GM21390 (cell line): Measurements from ENCODE around the gene KIAA0040.
A peak's percentile ranks its signal among the peaks of the same experiment; 100 is the strongest.

ENCODE experiments used
- ATAC-seq: cut with Tn5 transposase; IDR thresholded peaks from one replicate; pipeline ENCODE4 v1.9.1; 2021; ENCODE audit not compliant: unreplicated experiment

KIAA0040 gene

DNA sequence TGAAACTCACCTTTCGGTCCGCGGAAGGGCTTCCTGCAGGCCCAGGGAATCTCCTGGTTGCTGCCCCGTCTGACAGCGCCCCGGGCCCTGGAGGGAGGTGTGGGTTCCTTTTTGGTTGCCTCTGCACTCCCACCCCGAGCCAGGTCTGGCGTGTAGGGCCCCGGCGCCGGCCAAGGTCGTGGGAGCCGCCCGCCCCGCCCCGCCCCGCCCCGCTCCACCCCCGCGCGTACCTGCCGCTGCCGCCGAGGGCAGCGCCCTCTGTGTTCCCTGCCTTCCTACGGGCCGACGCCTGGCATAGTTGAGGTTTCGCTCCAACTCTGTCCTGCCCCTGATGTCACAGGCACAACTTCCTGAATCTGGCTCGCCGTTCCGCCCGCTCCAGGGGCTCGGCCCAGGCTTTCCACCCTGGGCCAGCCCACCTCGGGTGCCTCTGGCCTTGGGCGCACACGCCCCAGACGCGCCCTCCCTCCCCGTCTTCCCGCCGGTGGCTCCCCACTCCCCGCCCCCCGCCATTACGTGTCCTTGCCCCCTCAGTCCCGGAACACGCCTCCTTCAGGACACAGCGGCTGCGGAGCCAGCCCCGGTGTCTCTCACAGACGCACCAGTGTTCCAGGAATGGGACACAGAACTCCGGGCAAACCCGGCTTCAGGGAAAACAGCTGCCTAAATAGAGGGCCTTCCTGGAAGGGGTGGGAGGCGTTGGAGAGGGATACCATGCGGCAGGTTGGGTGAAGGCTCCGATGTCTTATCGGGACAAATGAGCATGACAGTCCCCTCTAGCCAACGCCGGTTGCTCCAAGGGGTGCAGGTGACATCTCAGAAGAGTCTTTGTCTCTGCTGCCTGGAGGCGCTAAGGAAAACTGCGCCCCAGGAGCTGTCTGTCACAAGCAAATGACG, at the start of gene KIAA0040:
Gene KIAA0040, minus strand, starts transcription at position 147 of the 897 bp plus-strand sequence. CDS start 31,763 bp downstream, outside the sequence.
- peak; percentile 43 for ATAC-seq

DNA sequence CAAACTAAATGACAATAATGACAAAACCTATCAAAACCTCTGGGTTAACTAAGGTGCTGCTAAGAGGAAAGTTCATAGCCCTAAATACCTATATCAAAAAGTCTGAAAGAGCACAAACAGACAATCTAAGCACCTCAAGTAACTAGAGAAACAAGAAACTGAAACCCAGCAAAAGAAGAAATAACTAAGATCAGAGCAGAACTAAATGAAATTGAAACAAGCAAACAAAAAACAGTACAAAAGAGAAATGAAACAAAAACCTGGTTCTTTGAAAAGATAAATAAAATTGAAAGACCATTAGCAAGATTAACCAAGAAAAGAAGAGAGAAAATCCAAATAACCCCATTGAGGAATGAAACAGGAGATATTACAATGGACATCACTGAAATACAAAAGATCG, 44.8 kb upstream of the KIAA0040 start:
- peak; percentile 97 for ATAC-seq

DNA sequence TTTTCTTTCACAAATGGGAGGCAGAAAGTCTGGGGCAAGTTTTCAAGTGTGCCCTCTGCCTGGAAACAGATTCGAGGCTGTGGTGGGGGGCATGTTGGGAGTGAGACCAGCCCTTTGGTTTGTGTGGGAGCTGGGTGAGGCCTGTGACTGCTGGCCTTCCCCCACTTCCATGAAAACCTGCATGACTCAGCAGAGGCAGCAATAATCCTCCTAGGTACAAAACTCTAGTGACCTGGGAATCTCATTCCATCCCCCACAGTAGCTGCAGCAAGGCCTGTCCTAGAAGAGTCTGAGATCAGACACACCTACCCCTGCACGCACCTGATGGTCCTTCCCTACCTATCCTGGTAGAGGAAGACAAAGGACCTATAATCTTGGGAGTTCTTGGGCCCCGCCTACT, 42.1 kb upstream of the KIAA0040 start:
- no peak for ATAC-seq

DNA sequence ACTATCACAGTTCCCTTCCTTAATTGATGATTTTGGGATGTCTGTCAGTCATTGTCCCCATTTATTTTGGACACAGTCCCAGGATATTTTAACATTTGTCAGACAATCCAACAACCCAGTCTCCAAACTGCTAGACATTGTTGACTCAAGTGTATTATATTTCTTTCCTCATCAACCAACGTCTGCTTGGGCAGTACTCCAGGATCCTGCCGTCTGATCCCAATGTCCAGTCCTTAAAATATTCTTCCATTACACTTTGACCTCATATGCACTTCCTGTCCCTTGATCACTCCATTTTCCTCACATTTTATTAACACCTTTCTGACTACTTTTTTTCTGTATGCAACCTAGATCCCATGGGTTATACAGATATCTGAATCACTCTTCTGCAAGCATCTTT, 39.8 kb upstream of the KIAA0040 start:
- ATAC-seq, result no peak

DNA sequence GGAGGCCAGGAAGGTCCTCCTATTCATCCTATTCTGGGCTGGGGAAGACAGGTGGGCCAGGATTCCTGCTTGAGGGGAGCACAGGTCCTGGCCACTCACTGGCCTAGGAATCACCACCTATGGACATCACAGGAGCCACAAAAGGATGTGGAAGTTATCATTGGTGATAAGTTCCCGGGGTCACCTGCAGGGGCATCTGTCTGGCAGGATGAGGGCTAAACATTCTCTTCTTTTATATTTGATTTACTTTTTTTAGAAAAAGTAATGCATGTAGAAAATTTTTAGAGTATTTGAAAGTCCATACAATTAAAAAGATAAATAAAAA, 33.2 kb upstream of the KIAA0040 start:
- peak; percentile 4 for ATAC-seq

DNA sequence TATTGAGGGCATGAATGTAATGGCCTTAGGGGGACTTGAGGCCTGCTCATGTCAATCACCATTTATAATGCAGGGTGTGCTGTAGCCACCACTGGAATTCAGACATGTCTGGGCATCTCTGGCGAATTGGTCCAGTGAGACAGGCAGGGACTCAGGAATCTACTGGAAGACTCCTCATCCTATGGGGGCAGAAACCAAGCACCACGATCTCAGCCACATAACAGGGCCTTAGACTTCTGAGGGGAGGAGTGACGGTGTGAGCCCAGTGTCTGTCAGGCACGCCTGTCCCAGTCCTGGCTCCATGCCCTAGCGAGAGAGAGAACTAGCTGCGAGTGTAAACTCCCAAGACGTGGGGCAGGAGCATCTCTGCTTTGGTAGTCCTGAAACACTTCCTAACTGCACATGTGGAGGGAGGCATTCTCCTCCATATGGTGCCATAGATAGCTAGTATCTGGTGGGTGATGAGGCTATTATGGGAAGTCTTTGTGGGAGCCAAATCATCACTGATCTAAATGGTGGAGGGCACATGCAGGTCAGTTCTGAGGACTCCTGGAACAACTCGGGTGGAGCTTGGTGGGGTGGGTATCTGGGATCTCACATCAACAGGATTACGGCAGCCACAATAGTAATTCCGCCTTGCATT, 29.8 kb upstream of the KIAA0040 start:
- ATAC-seq, result no peak

DNA sequence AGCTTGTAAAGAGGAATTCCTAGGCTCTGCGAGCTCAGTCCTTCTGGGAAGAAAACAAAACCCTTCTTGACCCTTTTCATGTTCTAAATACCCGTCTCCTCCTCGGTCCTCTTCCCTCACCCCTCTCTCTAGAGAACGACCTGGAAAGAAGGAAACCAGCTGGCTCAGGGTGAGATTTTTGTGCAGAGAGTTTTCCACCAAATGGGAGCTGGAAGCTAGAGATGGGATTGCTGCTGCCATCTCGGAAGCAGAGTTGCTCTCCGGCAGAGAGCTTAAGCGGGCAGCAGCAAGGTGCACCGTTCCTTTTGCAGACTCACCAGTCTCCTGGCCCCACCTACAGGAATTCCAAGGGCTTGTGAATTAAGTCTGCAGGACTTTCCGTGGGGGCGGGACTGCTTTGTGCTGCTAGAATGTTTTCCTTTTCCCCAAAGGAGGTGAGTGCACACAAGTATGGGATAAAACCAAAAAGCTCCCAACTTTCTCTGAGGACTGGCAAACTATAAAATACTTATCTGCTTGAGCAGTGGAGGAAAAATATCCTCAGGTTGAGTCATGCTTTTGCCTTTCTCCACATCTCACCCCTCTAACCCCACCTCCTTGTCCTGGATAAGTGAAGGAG, 29.1 kb upstream of the KIAA0040 start:
- no peak for ATAC-seq

DNA sequence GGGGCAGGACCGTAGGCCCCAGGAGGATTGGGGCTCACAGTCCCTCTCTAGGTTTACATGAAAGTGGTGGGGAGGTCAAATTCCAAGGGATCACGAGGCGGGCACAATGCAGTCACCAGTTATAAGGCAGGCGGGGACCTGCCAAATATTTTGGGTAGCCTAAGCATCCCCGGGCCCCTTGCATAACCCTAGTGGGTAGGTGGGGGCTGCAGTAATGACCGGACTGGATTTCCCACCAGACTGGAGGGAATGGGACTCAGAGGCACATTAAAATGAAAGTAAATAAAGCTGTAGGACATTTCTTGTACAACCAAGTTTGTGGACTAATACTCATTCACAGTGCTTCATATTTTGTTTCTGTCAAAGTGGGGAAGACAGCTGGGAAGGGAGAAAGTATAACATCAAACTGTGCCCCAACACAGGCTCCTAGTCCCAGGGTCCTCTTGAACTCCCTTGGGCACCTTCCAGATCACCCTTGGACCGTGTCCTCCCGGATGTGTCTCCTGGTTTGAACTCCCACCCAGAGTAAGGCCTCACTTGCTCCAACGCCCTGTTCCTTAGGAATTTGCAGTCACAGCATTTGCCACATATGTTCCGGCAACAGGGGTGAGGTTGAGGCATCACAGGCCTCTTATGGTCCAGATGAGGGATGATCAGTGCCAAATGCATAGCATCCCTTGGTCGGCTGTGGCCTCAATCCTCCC, 28.4 kb upstream of the KIAA0040 start:
- ATAC-seq, result no peak

DNA sequence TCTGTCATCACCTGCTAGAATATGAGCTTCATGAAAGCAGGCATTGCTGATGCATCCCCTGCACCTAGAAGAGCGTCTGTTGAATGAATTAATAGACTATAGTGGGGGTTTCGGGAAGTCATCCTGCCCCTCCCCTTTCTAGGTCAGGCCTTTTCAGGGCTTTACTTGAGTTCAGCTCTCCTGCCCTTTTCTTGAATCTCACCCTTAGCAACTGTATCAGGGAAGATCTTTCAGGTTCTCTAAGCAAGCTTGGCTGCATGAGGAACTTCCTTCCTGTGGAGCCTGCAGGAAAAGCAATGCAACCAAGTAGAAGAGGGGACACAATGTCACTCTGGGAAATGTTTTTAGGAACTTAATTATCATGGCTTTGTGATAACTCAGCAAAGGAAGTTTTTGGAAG, 27.2 kb upstream of the KIAA0040 start:
- ATAC-seq, result no peak

DNA sequence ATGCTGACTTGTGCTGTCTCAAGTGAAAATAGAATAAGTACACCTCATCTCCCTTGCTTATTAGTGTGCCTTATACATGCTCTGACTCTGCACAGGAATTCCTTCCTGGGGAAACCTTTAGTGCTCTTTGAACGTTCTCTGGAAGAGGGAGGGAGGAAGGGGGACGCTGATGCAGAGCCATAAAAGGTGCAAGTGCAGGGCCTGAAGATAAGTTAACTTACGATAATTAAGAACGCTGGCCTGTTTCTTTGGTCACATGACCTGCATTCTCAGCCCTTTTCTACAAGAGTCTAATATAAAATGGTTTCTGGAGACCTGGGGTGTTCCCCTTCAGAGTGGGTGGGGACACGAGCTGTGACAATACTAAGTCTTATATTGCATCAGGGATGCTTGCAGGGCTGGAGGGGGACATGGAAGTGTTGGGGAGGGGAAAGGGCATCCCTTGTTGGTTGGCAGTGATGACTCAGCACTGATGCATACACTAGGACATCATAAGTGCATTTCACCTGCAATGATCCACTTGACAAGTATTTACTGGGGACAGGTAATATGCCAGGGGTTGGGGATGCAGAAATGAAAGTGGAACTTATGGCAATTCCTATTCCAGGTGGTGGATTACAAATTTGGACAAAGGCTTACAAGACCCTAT, 26.3 kb upstream of the KIAA0040 start:
- no peak for ATAC-seq

DNA sequence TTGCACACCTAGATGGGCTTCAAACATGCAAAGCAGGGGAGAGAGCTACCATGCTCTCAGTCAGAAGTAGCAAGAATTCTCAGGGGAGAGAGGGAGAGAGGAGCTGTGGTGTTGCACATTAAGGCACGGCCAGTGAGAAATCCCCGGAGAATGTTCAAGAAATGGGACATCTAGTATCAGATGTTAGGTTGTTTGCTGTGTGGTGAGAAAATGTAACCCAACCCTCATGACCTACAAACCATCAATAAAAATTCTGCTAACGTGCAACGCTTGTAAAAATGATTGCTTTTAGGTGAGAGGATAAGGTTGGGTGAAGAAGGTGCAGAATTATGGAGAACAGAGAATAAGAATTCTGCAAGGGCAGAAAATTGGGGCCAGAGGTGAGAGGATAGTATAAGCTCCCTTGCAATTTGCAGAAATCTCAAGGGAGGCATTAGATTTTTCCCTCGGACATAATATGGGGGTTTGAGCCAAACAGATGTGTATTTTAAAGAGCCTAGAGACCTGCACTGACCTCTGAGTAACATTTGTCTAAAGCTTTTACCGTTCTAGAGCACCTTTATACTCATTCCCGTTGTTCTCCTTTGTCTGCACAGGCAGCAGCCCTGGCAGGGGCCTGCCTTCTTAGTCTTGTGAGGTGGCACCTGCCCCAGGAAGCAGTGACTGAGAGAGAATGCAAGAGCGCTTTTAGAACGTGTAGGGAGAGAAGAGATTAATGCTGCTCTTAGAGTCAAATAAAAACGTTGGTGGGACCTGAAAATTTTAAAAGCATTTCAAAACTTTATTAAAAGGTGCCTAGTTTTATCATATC, 25.4 kb upstream of the KIAA0040 start:
- no peak for ATAC-seq

DNA sequence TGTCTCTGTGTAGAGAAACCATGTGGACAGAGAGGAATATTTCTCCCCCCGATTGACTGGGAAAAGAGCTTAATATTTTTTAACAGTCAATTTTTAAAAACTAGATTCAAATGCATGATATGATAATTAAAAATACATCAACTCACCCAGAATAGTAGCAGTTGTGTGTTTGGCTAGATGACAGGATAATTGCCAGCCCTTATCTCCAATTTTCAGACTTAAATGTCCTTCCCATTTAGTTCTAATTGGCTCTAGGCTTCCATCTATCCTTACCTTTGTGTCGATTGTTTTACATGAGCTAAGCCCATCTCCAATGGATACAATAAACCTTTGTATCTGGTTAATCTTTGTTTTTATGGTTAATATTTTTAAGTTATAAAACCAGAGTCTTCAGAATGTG, 23.9 kb upstream of the KIAA0040 start:
- no peak for ATAC-seq

DNA sequence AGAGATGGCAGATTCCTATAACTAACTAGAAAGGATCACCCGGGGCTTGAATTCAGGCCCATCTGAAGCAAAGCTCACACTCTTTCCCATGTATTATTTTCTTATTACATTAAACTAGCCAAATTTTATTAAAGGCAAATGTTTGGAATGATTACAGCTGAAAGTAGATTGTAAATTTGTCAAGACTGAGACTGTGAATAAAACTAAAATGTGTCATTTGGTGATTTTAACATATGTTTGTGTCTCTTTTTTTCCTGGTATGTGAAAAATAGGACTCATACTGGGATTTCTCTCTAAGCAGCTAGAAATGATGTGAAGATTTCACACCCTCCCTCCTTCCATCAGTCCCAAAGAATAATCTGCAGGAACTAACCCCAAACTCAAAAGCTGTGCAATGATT, 19.1 kb upstream of the KIAA0040 start:
- ATAC-seq, result no peak

DNA sequence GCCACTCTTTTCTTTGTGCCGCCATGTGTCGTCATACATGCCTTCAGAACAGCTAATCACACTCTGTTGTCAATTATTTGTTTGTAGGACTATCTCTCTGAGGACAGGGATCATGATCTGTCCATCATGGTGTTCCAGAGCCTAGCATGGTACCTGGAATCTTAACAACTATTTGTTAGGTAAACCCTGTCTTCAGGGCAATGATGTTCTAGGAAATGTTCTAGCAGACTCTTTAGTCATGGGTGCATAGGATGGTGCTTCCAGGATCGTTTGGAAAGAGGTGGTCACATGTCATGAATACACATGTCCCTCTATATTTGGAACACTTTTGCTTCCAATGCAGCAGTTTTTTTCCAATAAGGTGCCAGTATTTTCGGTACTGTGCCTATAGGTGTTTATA, 18.2 kb upstream of the KIAA0040 start:
- ATAC-seq, result no peak

DNA sequence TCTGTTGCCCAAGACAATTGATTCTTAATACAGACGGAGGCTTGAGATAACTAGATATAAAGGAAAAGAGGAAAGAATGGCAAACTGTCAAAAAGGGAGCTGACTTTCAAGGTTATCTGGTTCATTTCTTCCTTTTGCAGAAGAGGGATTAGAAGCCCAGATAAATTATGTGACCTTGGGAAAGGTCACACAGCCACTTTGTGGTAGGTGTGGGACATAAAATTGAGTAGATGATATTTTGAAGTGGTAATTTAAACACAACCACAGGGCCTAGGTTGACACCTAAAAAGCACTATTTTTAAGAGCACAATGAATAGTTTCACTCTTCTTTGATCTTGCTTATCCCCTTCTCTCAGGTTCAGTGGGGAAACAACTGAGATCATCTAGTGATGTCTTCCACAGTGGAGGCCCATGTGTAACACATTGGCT, 16.9 kb upstream of the KIAA0040 start:
- peak; percentile 36 for ATAC-seq

DNA sequence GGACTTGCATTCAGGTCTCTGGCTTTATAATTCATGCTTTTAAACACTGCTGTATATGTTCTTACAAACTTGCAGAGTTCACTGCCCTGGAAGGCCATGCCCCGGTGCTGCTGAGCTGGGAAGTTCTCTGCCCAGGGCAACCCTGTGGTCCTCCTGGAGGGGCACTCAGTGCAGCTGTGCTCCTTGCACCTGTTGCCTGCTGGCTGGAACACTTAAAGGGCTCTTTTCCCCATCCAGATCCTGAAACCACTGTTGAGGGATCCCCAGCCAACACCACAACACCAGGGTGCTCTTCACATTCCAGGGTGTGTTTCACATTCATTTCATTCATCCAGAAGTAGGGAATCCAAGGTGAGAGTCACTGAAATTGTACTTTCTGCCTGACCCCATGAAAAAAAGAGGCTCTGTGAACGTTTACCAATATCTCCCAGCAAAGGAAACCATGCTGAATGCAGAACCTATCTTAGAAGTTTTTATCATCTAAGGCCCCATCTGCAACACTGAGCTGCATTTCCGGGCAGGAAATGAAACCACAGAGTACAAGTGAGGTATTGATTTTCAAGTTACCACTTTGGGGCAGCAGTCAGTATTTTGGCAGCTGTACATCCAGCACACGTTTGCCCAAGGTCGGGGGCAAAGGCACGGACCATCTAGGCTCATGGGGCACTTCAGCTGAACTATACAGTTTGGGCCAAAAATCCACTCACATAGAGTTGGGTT, 16.4 kb upstream of the KIAA0040 start:
- peak; percentile 78 for ATAC-seq

DNA sequence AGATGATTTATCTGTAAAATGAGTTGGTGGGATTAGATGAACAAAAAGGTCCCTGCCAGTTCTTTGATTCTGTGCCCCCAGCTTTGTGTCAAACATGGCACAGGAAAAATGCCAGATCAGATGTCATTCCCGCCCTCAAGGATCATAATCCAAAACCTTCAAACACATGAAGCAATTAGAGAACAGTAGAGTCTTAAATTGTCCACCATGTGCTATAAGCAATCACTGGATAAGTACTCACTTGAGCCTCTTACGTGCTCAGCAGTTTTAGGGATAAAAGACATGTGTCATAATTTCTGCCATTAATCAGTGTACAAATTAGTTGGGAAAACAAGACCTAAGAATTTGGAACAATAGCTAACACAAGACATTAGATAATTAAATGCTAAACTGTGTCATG, 15.4 kb upstream of the KIAA0040 start:
- ATAC-seq, result no peak

DNA sequence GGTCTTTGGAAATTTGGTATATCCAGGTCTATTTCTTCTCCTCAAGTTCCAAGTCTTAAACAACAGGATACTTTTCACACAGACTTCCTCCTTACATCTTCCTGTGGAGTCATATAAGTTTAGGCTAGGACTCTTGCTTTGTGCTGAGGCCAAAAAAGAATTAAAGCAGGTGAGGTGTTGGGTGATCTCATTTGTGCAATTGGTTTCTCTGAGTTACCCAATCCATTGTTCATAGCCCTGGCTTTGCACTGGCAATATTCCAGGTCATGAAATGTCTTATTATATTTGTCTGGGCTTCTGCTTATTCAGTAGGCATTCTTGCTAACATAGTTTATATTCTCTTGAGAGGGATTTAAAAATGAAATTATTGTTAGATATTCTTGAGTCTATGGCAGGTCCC, 14.1 kb upstream of the KIAA0040 start:
- no peak for ATAC-seq

DNA sequence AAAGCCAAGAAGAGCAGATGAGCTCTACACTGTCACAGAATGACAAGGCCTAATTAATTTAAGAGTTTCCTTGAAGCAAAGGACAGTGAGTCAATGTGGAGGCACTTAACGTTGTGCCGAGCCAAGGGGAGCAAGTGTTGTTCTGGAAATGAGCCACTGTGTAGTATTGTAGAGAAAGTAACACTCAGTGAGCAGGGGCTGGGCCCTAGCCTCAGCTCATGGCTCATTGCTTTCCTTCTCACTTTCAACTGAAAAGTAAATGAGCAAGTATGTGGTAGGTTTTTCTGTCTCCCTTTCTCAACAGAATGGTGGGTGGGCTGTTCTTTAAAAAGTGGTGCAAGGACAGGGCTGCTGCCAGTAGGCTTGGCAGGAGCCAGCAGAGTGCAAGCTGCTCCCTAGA, 11.8 kb upstream of the KIAA0040 start:
- ATAC-seq, result peak; percentile 81
